GM21737 (cell line): ENCODE measurements around the gene IGFBP3.

Experiments
- ATAC-seq: cut with Tn5 transposase; IDR thresholded peaks from one replicate; pipeline ENCODE4 v1.9.1; 2021; ENCODE audit warnings: mild to moderate bottlenecking, moderate library complexity; ENCODE audit not compliant: unreplicated experiment

The IGFBP3 gene

GRCh38 chr7:45923290-45923689 lies 2.2 kb upstream of the IGFBP3 start:
- ATAC-seq = no peak

GRCh38 chr7:45922810-45923209 lies 1.7 kb upstream of the IGFBP3 start:
- no peak for ATAC-seq

DNA sequence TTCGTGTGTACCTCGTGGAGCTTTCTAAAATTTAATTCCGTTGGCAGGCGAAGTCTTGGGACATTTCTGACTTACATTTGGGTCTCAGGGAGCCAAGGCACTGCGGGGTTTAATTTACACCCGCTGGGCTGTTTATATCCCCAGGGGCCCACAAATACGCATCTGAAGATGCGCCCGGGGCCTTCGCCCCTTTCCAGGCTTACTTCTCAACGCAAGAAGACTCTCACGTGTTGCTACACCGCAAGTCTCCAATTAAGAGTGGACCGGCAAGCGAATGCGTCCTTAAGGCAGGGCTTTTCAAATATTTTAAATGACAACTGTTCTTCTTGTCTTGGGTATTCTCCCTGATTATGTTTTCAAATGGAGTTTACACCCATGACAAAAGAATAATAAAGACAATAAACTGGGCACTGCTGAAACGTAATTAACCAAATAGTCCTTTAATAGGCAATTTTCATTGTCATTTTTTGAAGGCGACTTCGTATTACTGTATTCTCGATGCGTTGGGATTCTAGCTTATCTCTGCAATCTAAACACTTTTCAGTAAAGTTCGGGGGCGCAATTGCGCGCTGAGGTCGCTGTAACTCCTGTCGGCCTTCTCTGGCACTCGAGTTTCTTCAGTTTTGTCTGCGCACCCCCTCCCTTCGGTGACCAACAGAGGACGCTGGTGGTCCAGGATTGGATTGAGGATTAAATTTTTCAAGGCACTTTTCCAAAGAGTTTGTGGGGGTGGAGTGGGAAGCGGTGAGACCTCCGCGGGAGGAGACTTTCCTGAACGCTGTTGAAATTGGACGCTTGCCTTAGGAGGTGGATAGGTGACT lies 837 bp upstream of the IGFBP3 start:
- ATAC-seq = no peak

GRCh38 chr7:45921381-45921698 lies 268 bp upstream of the IGFBP3 start:
- no peak for ATAC-seq

DNA sequence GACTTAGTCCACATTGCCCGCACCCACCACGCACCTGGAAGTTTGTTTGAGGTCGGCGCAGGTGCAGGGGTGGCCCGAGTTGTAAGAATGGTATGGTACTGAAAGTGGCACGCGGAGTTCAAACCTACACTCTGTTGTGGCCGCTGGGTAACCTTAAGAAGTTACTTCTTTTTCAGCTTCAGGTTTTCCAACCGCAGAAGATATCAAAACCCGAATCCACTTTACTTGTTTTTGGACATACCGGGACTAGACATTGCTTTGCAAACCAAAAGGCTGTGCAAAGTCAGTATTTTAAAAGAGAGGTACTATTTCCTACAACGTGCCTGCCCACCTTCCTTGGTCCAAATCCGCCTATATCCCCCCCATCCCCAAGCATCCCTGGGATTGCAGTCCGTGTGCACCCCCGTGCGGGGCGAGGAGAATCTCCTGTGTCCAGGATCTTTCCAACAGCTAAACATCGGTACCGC lies 1.0 kb downstream of the IGFBP3 start:
- ATAC-seq = no peak

DNA sequence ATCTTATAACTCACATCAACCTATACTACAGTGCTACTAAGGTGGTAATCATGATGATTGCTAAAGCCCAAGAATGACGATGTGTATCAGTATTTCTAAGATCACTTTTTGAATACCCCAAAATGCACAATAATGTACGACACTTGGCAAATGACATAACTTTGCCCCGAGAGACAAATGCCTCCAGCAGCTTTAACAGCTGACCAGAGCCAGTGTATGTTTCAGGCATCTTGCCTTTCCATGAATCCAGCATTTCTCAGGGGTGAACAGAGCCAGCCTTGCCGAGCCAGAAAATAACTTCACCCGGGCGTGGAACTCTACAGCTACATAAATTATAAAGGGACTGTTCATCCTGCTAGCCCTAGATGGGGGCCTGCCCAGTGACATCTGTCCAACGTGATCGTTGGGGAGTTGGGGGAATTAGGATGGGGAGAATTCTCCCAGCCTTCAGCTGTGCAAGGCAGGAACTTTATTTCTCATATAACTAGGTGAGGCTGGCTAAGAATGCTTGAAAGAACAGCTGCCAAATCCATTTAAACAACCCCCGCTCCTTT lies 1.8 kb downstream of the IGFBP3 start:
- no peak for ATAC-seq

DNA sequence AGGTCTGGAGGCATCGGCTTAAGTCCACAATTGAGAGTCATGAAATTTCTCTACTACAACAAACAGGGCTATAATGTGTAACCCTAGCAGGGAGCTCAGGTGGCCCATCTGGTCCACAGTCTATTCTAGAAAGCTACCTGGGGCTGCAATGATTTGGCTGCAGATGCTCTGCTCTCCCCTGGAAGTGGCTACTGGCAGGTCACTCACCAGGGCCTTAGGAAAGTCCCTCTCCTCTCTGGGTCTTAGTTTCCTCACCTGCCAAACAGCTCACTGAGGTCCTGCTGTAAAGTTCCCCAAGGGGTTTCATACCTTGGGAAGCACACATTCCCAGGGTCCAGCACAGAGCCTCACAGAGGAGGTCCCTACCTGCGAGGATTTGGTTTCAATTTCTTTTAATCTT lies 2.5 kb downstream of the IGFBP3 start:
- ATAC-seq = no peak

GRCh38 chr7:45917658-45918057 lies 3.4 kb downstream of the IGFBP3 start:
- ATAC-seq = no peak

DNA sequence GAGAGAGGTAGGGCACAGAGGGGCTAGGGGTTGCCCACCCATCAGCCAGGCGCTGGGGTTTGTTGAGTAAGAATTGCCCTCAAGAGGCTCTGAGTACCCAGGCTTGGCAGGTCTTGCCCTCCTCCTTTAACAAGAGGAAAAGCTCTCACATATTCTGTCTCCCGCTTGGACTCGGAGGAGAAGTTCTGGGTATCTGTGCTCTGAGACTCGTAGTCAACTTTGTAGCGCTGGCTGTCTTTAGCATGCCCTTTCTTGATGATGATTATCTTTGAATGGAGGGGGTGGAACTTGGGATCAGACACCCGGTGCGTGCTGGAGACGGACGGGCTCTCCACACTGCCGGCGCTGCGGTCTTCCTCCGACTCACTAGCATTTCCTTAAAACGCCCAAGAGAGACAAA lies 4.0 kb downstream of the IGFBP3 start:
- no peak for ATAC-seq

DNA sequence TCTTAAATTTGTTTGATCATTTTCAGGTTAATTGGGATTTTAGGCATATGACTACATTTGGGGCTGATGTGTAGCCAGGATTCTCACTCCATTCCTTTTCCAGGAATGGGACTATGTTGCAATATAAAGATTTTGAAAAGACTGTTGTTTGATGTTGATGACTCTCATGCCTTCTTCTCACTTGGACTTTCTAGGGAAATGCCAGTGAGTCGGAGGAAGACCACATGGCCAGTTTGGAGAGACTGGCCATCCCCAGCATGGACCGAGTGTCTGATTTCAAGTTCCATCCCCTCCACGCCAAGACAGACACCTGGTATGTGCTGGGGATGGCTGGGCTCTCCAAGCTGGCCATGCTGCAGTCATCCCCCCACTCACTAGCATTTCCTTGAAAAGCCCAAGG lies 5.5 kb downstream of the IGFBP3 start:
- ATAC-seq = no peak

GRCh38 chr7:45914911-45915310 lies 6.2 kb downstream of the IGFBP3 start:
- no peak for ATAC-seq

DNA sequence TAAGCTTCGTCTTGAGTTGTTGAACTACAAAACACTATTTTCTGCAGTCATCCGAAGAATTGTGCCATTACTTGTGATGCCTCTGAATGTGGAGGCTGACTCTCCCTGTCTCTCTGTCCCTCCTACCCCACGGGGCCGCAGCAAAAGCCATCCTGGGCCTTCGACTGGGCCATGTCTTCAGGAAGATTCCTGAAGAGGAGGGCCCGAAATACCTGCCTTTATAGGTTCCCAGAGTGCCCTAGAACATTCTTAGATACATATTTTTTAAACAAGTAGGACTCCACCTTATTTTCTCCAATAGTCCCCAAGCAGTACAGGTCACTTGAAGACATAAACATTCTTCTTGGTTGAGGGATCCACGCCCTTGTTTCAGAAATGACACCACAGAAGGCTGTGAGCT lies 8.1 kb downstream of the IGFBP3 start:
- ATAC-seq = no peak

GRCh38 chr7:45911311-45911710 lies 9.8 kb downstream of the IGFBP3 start:
- no peak for ATAC-seq

DNA sequence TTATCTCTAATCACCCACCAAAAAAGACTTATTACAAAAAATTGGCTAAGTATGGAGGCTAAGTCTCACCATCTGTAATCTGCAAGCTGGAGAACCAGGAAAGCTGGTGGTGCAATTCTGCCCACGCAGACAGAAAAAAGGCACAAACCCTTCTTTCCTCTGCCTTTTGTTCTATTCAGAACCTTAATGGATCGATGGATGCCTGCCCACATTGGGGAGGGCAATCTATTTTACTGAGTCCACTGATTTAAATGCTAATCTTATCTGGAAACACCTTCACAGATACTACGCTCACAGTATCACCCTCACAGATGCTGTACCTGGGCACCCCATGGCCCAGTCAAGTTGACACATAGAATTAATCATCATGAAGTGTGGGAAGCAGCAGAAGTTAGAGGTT lies 10.2 kb downstream of the IGFBP3 start:
- ATAC-seq = no peak

DNA sequence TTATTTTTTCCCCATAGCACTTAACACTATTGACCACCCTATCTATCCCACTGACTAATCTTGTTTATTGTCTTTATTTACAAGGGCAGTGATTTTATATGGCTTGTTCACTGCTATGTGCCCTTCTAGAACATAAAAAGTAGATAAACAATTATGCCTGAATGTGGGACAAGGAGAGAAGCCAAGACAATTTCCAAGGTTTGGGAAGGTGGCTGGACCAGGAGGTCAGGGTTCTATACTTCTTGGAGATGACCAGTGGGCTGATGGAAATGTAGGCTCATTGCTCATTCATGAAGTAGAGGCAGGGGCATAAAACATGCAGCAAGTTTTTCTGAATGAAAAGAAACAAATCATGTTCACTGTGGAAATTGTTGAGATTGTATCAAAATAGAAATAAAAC lies 11.5 kb downstream of the IGFBP3 start:
- ATAC-seq = no peak

DNA sequence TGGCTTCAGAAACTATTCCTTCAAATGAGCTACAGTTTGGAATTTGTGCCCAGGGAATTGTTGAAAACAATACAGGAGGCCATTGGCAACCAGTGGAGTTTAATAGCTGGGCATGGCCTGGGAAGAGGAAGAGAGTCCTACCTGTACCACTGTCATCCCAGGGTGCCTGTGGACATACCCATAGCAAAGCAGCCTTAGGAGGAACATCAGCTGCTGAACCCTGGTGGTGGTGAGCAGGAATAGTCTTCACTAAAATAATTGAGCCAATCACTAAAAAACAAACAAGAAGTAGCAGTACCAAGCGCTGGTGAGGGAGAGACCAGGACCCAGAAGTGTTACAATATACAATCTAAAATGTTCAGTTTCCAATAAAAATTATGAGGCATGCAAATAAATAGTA lies 18.3 kb downstream of the IGFBP3 start:
- ATAC-seq = no peak

DNA sequence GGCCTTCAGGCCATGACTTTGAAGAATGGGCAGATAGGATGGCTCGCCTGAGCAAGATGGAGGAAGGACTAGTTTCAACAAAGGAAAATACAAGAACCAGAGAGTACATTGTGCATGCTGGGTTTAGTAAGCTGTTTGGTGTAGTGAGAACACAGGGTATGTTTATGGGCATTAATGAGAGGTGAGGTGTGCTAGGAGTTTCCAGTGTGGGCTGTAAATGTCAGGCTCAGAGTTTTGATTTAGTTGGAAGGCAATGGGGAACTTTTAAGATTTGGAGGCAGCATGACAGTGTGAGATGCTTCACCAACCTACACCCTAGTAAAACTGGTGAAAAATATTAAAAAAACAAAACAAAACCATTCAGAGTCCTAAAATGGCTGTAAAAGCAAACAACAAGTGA lies 19.5 kb downstream of the IGFBP3 start:
- ATAC-seq = no peak

GRCh38 chr7:45898222-45898621 lies 22.9 kb downstream of the IGFBP3 start:
- no peak for ATAC-seq

DNA sequence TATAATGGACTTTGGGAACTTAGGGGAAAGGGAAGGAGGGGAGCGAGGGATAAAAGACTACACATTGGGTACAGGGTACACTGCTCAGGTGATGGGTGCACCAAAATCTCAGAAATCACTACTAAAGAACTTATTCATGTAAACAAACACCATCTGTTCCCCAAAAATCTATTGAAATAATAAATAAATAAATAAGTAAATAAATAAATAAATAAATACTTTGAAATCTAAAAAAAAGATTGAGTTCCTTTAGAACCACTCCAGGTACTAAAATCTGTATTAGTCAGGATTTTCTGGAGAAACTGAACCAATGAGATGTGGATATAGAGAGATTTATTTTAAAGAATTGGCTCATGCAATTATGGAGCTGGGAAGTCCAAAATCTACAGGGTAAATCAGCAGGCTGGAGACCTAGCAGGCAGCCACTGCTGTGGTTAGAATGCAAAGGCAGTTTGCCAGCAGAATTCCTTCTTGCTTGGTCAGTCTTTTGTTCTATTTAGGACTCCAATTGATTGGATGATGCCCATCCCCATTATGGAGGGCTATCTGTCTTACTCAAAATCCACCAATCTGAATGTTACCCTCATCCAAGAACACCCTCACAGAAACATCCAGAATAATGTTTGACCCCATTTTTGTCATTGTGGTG lies 23.9 kb downstream of the IGFBP3 start:
- no peak for ATAC-seq

DNA sequence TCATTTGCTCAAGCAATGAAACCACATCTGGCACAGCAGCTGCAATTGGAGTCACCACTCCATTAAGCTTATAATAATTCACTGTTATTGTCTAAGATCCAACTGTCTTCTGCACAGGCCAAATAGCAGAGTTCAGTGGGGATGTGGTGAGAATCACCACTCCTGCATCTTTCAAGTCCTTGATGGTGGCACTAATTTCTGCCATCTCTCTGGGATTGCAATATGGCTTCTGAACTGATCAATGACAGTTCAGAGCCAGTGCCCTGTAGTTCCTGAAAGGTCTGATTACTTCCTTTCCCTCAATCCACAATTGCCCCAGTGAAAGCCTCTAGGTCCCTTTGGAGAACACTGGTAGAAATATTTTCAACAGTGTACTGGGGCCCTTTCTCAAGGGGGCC lies 26.4 kb downstream of the IGFBP3 start:
- ATAC-seq = no peak

GRCh38 chr7:45893996-45894664 lies 26.9 kb downstream of the IGFBP3 start:
- ATAC-seq = no peak
